ENCODE results near the gene PLCB4.

The PLCB4 gene

GRCh38 chr20:9112541-9113515, 43.9 kb downstream of the PLCB4 start:
- Histone ChIP-seq H3K4me1 (ENCODE audit: control insufficient read depth in 2 of 2, insufficient read depth in 1 of 2, low read depth in 1 of 2, low read length in 2 of 2) (peaks cover 0 to 5% of the 10 kb centered on the region in 2 donors), H2AFZ (ENCODE audit: low read length) (no peak overlapping the region), H4K8ac (ENCODE audit: low read depth, low read length) (no peak overlapping the region), H4K91ac (ENCODE audit: low read depth, low read length, poor library complexity) (no peak overlapping the region), H2BK15ac (ENCODE audit: low read length) (no peak overlapping the region), H3K14ac (ENCODE audit: low read length) (no peak overlapping the region), H3K36me3 (replicated peaks in 1 of 2; ENCODE audit: control insufficient read depth in 2 of 2, insufficient read depth in 2 of 2, low read length in 2 of 2) (no peaks in the 10 kb centered on the region), H3K23ac (ENCODE audit: low read depth, low read length, poor library complexity) (no peak overlapping the region), H3K27ac (replicated peaks; ENCODE audit: low read length) (no peak overlapping the region), H2BK12ac (ENCODE audit: low read length) (no peak overlapping the region), H3K4me2 (ENCODE audit: insufficient read depth, low read length, poor library complexity, severe bottlenecking) (no peak overlapping the region), H2BK120ac (ENCODE audit: low read depth, low read length) (no peak overlapping the region), H2BK5ac (ENCODE audit: low read length) (no peak overlapping the region), H3K9ac (ENCODE audit: low read depth, low read length, poor library complexity) (no peak overlapping the region), H2AK5ac (ENCODE audit: low read depth, low read length) (no peak overlapping the region), H3K4me3 (ENCODE audit: low read length in 2 of 2) (no peak overlapping the region), H3K79me1 (ENCODE audit: low read depth, low read length) (peaks cover 2% of the 10 kb centered on the region), H3K9me3 (replicated peaks in 1 of 2; ENCODE audit: control insufficient read depth in 2 of 2, insufficient read depth in 1 of 2, low read depth in 1 of 2, low read length in 2 of 2) (no peaks in the 10 kb centered on the region), H3K27me3 (ENCODE audit: control insufficient read depth in 3 of 3, insufficient read depth in 3 of 3, low read depth in 1 of 3, low read length in 3 of 3) (no peaks in the 10 kb centered on the region), H3K4ac (ENCODE audit: low read length) (no peak overlapping the region), H3K18ac (ENCODE audit: low read length) (no peak overlapping the region)
- WGBS, 2 donors (ENCODE audit: extremely low coverage in 2 of 2, insufficient read length in 2 of 2, insufficient replicate concordance in 1 of 2): no CpG with 5 or more reads among the region's 6 CpGs
- no peak for DNase-seq (ENCODE audit: low spot score)

- Histone ChIP-seq H3K14ac (ENCODE audit: low read length) (no peak overlapping the region), H2AFZ (ENCODE audit: low read length) (no peak overlapping the region), H2BK120ac (ENCODE audit: low read depth, low read length) (no peak overlapping the region), H3K4ac (ENCODE audit: low read length) (no peak overlapping the region), H3K27ac (replicated peaks; ENCODE audit: low read length) (no peak overlapping the region), H3K9ac (ENCODE audit: low read depth, low read length, poor library complexity) (no peak overlapping the region), H2BK15ac (ENCODE audit: low read length) (no peak overlapping the region), H3K18ac (ENCODE audit: low read length) (no peak overlapping the region), H2BK5ac (ENCODE audit: low read length) (no peak overlapping the region), H3K4me2 (ENCODE audit: insufficient read depth, low read length, poor library complexity, severe bottlenecking) (no peak overlapping the region), H3K9me3 (replicated peaks in 1 of 2; ENCODE audit: control insufficient read depth in 2 of 2, insufficient read depth in 1 of 2, low read depth in 1 of 2, low read length in 2 of 2) (no peaks in the 10 kb centered on the region), H3K4me1 (ENCODE audit: control insufficient read depth in 2 of 2, insufficient read depth in 1 of 2, low read depth in 1 of 2, low read length in 2 of 2) (peaks cover 0 to 5% of the 10 kb centered on the region in 2 donors), H4K91ac (ENCODE audit: low read depth, low read length, poor library complexity) (no peak overlapping the region), H2AK5ac (ENCODE audit: low read depth, low read length) (no peak overlapping the region), H2BK12ac (ENCODE audit: low read length) (no peak overlapping the region), H4K8ac (ENCODE audit: low read depth, low read length) (no peak overlapping the region), H3K79me1 (ENCODE audit: low read depth, low read length) (peaks cover 2% of the 10 kb centered on the region), H3K36me3 (replicated peaks in 1 of 2; ENCODE audit: control insufficient read depth in 2 of 2, insufficient read depth in 2 of 2, low read length in 2 of 2) (no peaks in the 10 kb centered on the region), H3K4me3 (ENCODE audit: low read length in 2 of 2) (no peak overlapping the region), H3K27me3 (ENCODE audit: control insufficient read depth in 3 of 3, insufficient read depth in 3 of 3, low read depth in 1 of 3, low read length in 3 of 3) (no peaks in the 10 kb centered on the region), H3K23ac (ENCODE audit: low read depth, low read length, poor library complexity) (no peak overlapping the region)
- WGBS, 2 donors (ENCODE audit: extremely low coverage in 2 of 2, insufficient read length in 2 of 2, insufficient replicate concordance in 1 of 2): no CpG with 5 or more reads among the region's 4 CpGs
- no peak for DNase-seq (ENCODE audit: low spot score)
These were observed 45.8 kb downstream of the PLCB4 start for GRCh38 chr20:9114709-9115108.

- no peak overlapping the region for H2BK15ac ChIP-seq (ENCODE audit: low read length)
These were observed 48.7 kb downstream of the PLCB4 start for GRCh38 chr20:9117548-9117947.

GRCh38 chr20:9119776-9120175, 50.9 kb downstream of the PLCB4 start:
- Histone ChIP-seq H2AFZ (ENCODE audit: low read length) (no peak overlapping the region), H3K27ac (replicated peaks; ENCODE audit: low read length) (no peak overlapping the region), H4K8ac (ENCODE audit: low read depth, low read length) (no peak overlapping the region), H3K36me3 (replicated peaks in 1 of 2; ENCODE audit: control insufficient read depth in 2 of 2, insufficient read depth in 2 of 2, low read length in 2 of 2) (no peaks in the 10 kb centered on the region), H3K18ac (ENCODE audit: low read length) (no peak overlapping the region), H2AK5ac (ENCODE audit: low read depth, low read length) (no peak overlapping the region), H4K91ac (ENCODE audit: low read depth, low read length, poor library complexity) (no peak overlapping the region), H2BK5ac (ENCODE audit: low read length) (no peak overlapping the region), H3K27me3 (ENCODE audit: control insufficient read depth in 3 of 3, insufficient read depth in 3 of 3, low read depth in 1 of 3, low read length in 3 of 3) (no peaks in the 10 kb centered on the region), H3K4me1 (ENCODE audit: control insufficient read depth in 2 of 2, insufficient read depth in 1 of 2, low read depth in 1 of 2, low read length in 2 of 2) (no peaks in the 10 kb centered on the region), H3K9me3 (replicated peaks in 1 of 2; ENCODE audit: control insufficient read depth in 2 of 2, insufficient read depth in 1 of 2, low read depth in 1 of 2, low read length in 2 of 2) (no peaks in the 10 kb centered on the region), H3K23ac (ENCODE audit: low read depth, low read length, poor library complexity) (no peak overlapping the region), H3K4ac (ENCODE audit: low read length) (no peak overlapping the region), H3K14ac (ENCODE audit: low read length) (no peak overlapping the region), H3K79me1 (ENCODE audit: low read depth, low read length) (peaks cover under 1% of the 10 kb centered on the region), H3K9ac (ENCODE audit: low read depth, low read length, poor library complexity) (no peak overlapping the region), H2BK120ac (ENCODE audit: low read depth, low read length) (no peak overlapping the region), H2BK12ac (ENCODE audit: low read length) (no peak overlapping the region), H3K4me2 (ENCODE audit: insufficient read depth, low read length, poor library complexity, severe bottlenecking) (no peak overlapping the region), H3K4me3 (ENCODE audit: low read length in 2 of 2) (no peak overlapping the region), H2BK15ac (ENCODE audit: low read length) (no peak overlapping the region)
- DNase-seq (ENCODE audit: low spot score): no peak
- whole genome bisulfite sequencing, 2 donors (ENCODE audit: extremely low coverage in 2 of 2, insufficient read length in 2 of 2, insufficient replicate concordance in 1 of 2): no CpG with 5 or more reads among the region's 7 CpGs

More at GRCh38 chr20:9117548-9117947, 48.7 kb downstream of the PLCB4 start:
- no peak overlapping the region for H2BK12ac ChIP-seq (ENCODE audit: low read length)
- H2BK5ac ChIP-seq (ENCODE audit: low read length): no peak overlapping the region
- no peak for DNase-seq (ENCODE audit: low spot score)
- no CpG with 5 or more reads among the region's 3 CpGs for WGBS, 2 donors (ENCODE audit: extremely low coverage in 2 of 2, insufficient read length in 2 of 2, insufficient replicate concordance in 1 of 2)
- no peak overlapping the region for H4K8ac ChIP-seq (ENCODE audit: low read depth, low read length)
- no peak overlapping the region for H3K14ac ChIP-seq (ENCODE audit: low read length)
- no peak overlapping the region for H3K18ac ChIP-seq (ENCODE audit: low read length)
- no peak overlapping the region for H3K23ac ChIP-seq (ENCODE audit: low read depth, low read length, poor library complexity)
- no peak overlapping the region for H3K9ac ChIP-seq (ENCODE audit: low read depth, low read length, poor library complexity)
- no peak overlapping the region for H2AK5ac ChIP-seq (ENCODE audit: low read depth, low read length)
- H3K27ac ChIP-seq (replicated peaks; ENCODE audit: low read length): no peak overlapping the region
- H3K4me1 ChIP-seq (ENCODE audit: control insufficient read depth in 2 of 2, insufficient read depth in 1 of 2, low read depth in 1 of 2, low read length in 2 of 2): peaks cover 0 to 5% of the 10 kb centered on the region in 2 donors
- no peaks in the 10 kb centered on the region for H3K9me3 ChIP-seq (replicated peaks in 1 of 2; ENCODE audit: control insufficient read depth in 2 of 2, insufficient read depth in 1 of 2, low read depth in 1 of 2, low read length in 2 of 2)
- H2AFZ ChIP-seq (ENCODE audit: low read length): no peak overlapping the region
- H2BK120ac ChIP-seq (ENCODE audit: low read depth, low read length): no peak overlapping the region
- H3K36me3 ChIP-seq (replicated peaks in 1 of 2; ENCODE audit: control insufficient read depth in 2 of 2, insufficient read depth in 2 of 2, low read length in 2 of 2): no peaks in the 10 kb centered on the region
- H4K91ac ChIP-seq (ENCODE audit: low read depth, low read length, poor library complexity): no peak overlapping the region
- H3K27me3 ChIP-seq (ENCODE audit: control insufficient read depth in 3 of 3, insufficient read depth in 3 of 3, low read depth in 1 of 3, low read length in 3 of 3): no peaks in the 10 kb centered on the region
- H3K4me3 ChIP-seq (ENCODE audit: low read length in 2 of 2): no peak overlapping the region
- no peak overlapping the region for H3K4ac ChIP-seq (ENCODE audit: low read length)
- peaks cover 2% of the 10 kb centered on the region for H3K79me1 ChIP-seq (ENCODE audit: low read depth, low read length)
- H3K4me2 ChIP-seq (ENCODE audit: insufficient read depth, low read length, poor library complexity, severe bottlenecking): no peak overlapping the region
